HL-60 (cell line): ENCODE results near the gene TRMT61A.

Experiments
- CTCF ChIP-seq: IDR thresholded peaks from one replicate; pipeline ENCODE4 v1.5.1; 2011; ENCODE audit warnings: low read length, control low read depth, inconsistent platforms; ENCODE audit not compliant: insufficient read depth
- GABPA ChIP-seq: IDR thresholded peaks from 2 replicates; pipeline ENCODE4 v1.6.1; 2012; ENCODE audit warnings: low read depth
- POLR2AphosphoS5 ChIP-seq: IDR thresholded peaks from 2 replicates; pipeline ENCODE4 v1.6.1; 2012; ENCODE audit warnings: low read depth
- REST ChIP-seq: IDR thresholded peaks from 2 replicates; pipeline ENCODE4 v1.6.1; 2012; ENCODE audit warnings: low read depth; ENCODE audit not compliant: insufficient replicate concordance

GRCh38 chr14:103523575-103523954 is 5.4 kb upstream of the TRMT61A start:
- TF ChIP-seq CTCF (no peak), GABPA (no peak), POLR2AphosphoS5 (no peak), REST (no peak)
